ENCODE data around the gene TARS3. TPM values are rescaled to one million over a fixed set of nuclear protein-coding genes. Genes with fewer than 3 reads are reported as not detected.

TARS3 gene
- total and polyA plus RNA-seq, 2 donors, result 13.2 to 14.6 TPM

DNA sequence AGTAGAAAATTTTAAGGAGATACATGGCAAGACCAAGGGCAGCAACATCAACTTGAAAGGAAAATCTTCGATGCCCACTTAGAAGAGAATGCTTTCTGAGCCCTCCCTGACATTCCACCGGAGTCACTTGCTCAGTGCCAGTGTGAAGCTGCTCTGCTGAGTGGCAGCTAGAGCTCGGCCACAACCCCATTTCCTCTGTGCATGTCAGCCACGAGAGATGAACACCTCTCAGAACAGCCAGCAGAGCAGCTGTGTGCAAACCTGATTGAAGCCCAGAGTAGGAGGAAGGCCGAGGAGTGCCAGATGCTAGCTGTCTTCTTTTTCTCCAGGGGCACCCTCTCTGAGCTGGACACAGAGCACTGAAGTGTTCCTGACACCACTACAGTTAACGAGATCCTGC lies 12.2 kb downstream of the TARS3 start:
- 69% methylated on average over 6 of the region's 6 CpGs for WGBS
- Histone ChIP-seq H3K36me3 (ENCODE audit: control insufficient read depth in 2 of 2, insufficient read depth in 2 of 2, low read length in 1 of 2) (peaks cover 25 to 27% of the 10 kb centered on the region in 2 donors), H3K27ac (ENCODE audit: low read depth in 1 of 2, low read length in 1 of 2) (no peak overlapping the region), H3K4me3 (ENCODE audit: low read length in 2 of 2) (no peak overlapping the region), H3K27me3 (ENCODE audit: control insufficient read depth in 2 of 2, insufficient read depth in 1 of 2, low read length in 1 of 2) (no peaks in the 10 kb centered on the region), H3K9me3 (ENCODE audit: control insufficient read depth in 2 of 2, insufficient read depth in 1 of 2, low read length in 1 of 2) (no peaks in the 10 kb centered on the region), H3K4me1 (ENCODE audit: control insufficient read depth in 2 of 2, insufficient read depth in 2 of 2, low read length in 2 of 2) (peaks cover 0 to 4% of the 10 kb centered on the region in 2 donors)
- DNase-seq (ENCODE audit: low read depth in 6 of 9, low spot score in 9 of 9), result peak in 2 of 9 donors; percentile 33 to 62

- Histone ChIP-seq H3K9me3 (ENCODE audit: control insufficient read depth in 2 of 2, insufficient read depth in 1 of 2, low read length in 1 of 2) (no peaks in the 10 kb centered on the region), H3K27me3 (ENCODE audit: control insufficient read depth in 2 of 2, insufficient read depth in 1 of 2, low read length in 1 of 2) (no peaks in the 10 kb centered on the region), H3K27ac (ENCODE audit: low read depth in 1 of 2, low read length in 1 of 2) (no peak overlapping the region), H3K4me1 (ENCODE audit: control insufficient read depth in 2 of 2, insufficient read depth in 2 of 2, low read length in 2 of 2) (peaks cover 0 to 4% of the 10 kb centered on the region in 2 donors), H3K36me3 (ENCODE audit: control insufficient read depth in 2 of 2, insufficient read depth in 2 of 2, low read length in 1 of 2) (peaks cover 25 to 27% of the 10 kb centered on the region in 2 donors), H3K4me3 (ENCODE audit: low read length in 2 of 2) (no peak overlapping the region)
- no peak for DNase-seq (ENCODE audit: low read depth in 6 of 9, low spot score in 9 of 9)
- WGBS, result 95% methylated on average over 6 of the region's 6 CpGs
These were observed 13.5 kb downstream of the TARS3 start for GRCh38 chr15:101710806-101711205.

DNA sequence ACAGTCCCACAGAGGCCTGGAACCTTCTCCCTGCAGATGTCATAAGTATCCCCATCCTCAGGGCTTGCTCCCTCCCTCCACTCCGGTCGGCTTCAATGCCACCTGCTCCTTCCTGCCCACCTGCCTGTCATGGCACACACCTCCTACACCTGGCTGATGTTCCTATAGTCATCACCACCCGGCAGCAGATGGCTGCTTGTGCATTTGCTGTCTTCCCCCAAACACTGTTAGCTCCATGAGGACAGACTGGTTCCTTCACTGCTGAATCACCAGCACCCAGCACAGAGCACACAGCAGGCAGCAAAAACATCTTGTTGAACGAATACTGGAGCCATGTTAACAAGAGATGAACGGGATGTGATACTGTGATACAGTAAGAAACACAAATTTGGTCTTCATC lies 14.8 kb downstream of the TARS3 start:
- Histone ChIP-seq H3K4me3 (ENCODE audit: low read length in 2 of 2) (no peak overlapping the region), H3K27me3 (ENCODE audit: control insufficient read depth in 2 of 2, insufficient read depth in 1 of 2, low read length in 1 of 2) (no peaks in the 10 kb centered on the region), H3K27ac (ENCODE audit: low read depth in 1 of 2, low read length in 1 of 2) (no peak overlapping the region), H3K4me1 (ENCODE audit: control insufficient read depth in 2 of 2, insufficient read depth in 2 of 2, low read length in 2 of 2) (peaks cover 0 to 4% of the 10 kb centered on the region in 2 donors), H3K9me3 (ENCODE audit: control insufficient read depth in 2 of 2, insufficient read depth in 1 of 2, low read length in 1 of 2) (no peaks in the 10 kb centered on the region), H3K36me3 (ENCODE audit: control insufficient read depth in 2 of 2, insufficient read depth in 2 of 2, low read length in 1 of 2) (peaks cover 28 to 30% of the 10 kb centered on the region in 2 donors)
- DNase-seq (ENCODE audit: low read depth in 6 of 9, low spot score in 9 of 9), result no peak
- WGBS, result 96% methylated on average over 5 of the region's 5 CpGs

DNA sequence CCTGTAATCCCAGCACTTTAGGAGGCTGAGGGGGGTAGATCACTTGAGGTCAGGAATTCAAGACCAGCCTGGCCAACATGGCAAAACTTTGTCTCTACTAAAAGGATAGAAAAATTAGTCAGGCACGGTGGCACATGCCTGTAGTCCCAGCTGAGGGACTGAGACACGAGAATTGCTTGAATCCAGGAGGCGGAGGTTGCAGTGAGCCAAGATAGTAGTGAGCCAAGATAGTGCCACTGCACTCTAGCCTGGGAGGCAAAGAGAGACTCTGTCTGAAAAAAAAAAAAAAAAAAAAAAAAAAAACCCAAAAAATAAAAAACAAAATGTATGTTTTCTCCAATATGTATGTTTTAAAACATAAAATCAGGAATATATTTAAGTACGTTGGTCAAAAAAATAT lies 16.3 kb downstream of the TARS3 start:
- no peak for DNase-seq (ENCODE audit: low read depth in 6 of 9, low spot score in 9 of 9)
- 96% methylated on average over 4 of the region's 4 CpGs for WGBS
- Histone ChIP-seq H3K27ac (ENCODE audit: low read depth in 1 of 2, low read length in 1 of 2) (no peak overlapping the region), H3K4me1 (ENCODE audit: control insufficient read depth in 2 of 2, insufficient read depth in 2 of 2, low read length in 2 of 2) (peaks cover 0 to 4% of the 10 kb centered on the region in 2 donors), H3K36me3 (ENCODE audit: control insufficient read depth in 2 of 2, insufficient read depth in 2 of 2, low read length in 1 of 2) (peaks cover 24 to 25% of the 10 kb centered on the region in 2 donors), H3K9me3 (ENCODE audit: control insufficient read depth in 2 of 2, insufficient read depth in 1 of 2, low read length in 1 of 2) (no peaks in the 10 kb centered on the region), H3K27me3 (ENCODE audit: control insufficient read depth in 2 of 2, insufficient read depth in 1 of 2, low read length in 1 of 2) (no peaks in the 10 kb centered on the region), H3K4me3 (ENCODE audit: low read length in 2 of 2) (no peak overlapping the region)

DNA sequence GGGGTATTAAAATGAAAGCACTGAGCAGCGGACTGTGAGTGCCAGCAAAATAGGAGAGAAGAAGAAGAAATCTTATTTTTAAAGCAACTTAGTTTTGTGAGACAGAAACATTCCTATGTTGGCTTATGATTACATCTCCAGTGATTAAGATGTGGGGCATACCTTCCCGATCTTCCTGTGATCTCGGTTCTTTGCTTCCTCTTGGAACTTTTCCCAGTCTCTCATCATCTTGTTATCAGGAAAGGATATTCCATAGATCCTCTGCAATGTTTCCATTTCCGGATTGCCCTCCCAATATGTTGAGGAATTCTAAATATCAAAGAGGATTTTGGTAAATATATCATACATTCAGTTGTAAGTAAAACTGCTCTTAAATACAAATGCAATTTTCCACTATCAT lies 22.2 kb downstream of the TARS3 start:
- Histone ChIP-seq H3K4me3 (ENCODE audit: low read length in 2 of 2) (no peak overlapping the region), H3K9me3 (ENCODE audit: control insufficient read depth in 2 of 2, insufficient read depth in 1 of 2, low read length in 1 of 2) (no peaks in the 10 kb centered on the region), H3K27ac (ENCODE audit: low read depth in 1 of 2, low read length in 1 of 2) (no peak overlapping the region), H3K4me1 (ENCODE audit: control insufficient read depth in 2 of 2, insufficient read depth in 2 of 2, low read length in 2 of 2) (peaks cover 4 to 9% of the 10 kb centered on the region in 2 donors), H3K27me3 (ENCODE audit: control insufficient read depth in 2 of 2, insufficient read depth in 1 of 2, low read length in 1 of 2) (no peaks in the 10 kb centered on the region), H3K36me3 (ENCODE audit: control insufficient read depth in 2 of 2, insufficient read depth in 2 of 2, low read length in 1 of 2) (peaks cover 13 to 34% of the 10 kb centered on the region in 2 donors)
- WGBS, result 97% methylated on average over 4 of the region's 4 CpGs
- no peak for DNase-seq (ENCODE audit: low read depth in 6 of 9, low spot score in 9 of 9)

DNA sequence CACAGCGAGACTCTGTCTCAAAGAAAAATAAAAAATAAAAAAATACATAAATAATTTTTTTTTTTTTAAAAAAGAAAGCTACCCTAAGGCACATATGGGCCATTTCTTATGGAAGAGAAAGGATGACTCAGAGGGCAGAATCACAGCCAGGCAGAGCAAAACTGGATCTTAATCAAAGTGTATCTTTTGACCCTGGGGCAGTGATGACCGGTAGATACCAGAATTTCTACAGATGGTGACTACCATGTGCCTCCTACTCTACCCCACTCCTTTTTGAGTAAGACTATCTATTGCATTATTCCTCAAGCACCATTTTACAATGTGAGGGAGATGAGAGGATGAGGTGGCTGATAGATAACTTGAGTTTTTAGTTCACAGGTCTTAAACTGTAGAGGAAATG lies 26.0 kb downstream of the TARS3 start:
- H3K36me3 ChIP-seq (ENCODE audit: control insufficient read depth in 2 of 2, insufficient read depth in 2 of 2, low read length in 1 of 2), result peaks cover 10 to 30% of the 10 kb centered on the region in 2 donors
- no peak overlapping the region for H3K27ac ChIP-seq (ENCODE audit: low read depth in 1 of 2, low read length in 1 of 2)
- H3K4me3 ChIP-seq (ENCODE audit: low read length in 2 of 2), result no peak overlapping the region
- no peaks in the 10 kb centered on the region for H3K27me3 ChIP-seq (ENCODE audit: control insufficient read depth in 2 of 2, insufficient read depth in 1 of 2, low read length in 1 of 2)
- H3K4me1 ChIP-seq (ENCODE audit: control insufficient read depth in 2 of 2, insufficient read depth in 2 of 2, low read length in 2 of 2), result peaks cover 8 to 18% of the 10 kb centered on the region in 2 donors
- no peaks in the 10 kb centered on the region for H3K9me3 ChIP-seq (ENCODE audit: control insufficient read depth in 2 of 2, insufficient read depth in 1 of 2, low read length in 1 of 2)
- 96% methylated on average over 2 of the region's 2 CpGs for WGBS
- DNase-seq (ENCODE audit: low read depth in 6 of 9, low spot score in 9 of 9), result no peak

DNA sequence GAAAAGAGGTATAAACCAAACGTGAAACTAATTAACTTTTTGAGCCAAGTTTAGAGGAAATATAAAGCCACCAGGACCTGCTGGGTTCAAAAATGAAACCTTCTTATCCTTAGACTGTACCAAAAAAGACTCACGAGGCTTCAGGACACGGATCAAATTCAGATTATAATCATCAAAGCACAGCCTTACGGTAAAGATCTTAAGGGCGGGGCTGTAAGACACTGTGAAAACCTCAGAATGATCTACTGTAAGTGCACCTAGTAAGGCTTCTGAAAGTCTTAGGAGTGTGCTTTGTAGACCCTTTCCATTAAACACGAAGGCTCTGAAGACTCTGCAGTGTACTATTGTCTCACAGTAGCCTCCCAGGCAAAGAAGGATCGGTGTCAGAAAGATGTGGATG lies 26.8 kb downstream of the TARS3 start:
- Histone ChIP-seq H3K9me3 (ENCODE audit: control insufficient read depth in 2 of 2, insufficient read depth in 1 of 2, low read length in 1 of 2) (no peaks in the 10 kb centered on the region), H3K4me1 (ENCODE audit: control insufficient read depth in 2 of 2, insufficient read depth in 2 of 2, low read length in 2 of 2) (peaks cover 8 to 18% of the 10 kb centered on the region in 2 donors), H3K36me3 (ENCODE audit: control insufficient read depth in 2 of 2, insufficient read depth in 2 of 2, low read length in 1 of 2) (peaks cover 12 to 26% of the 10 kb centered on the region in 2 donors), H3K27me3 (ENCODE audit: control insufficient read depth in 2 of 2, insufficient read depth in 1 of 2, low read length in 1 of 2) (no peaks in the 10 kb centered on the region), H3K4me3 (ENCODE audit: low read length in 2 of 2) (no peak overlapping the region), H3K27ac (ENCODE audit: low read depth in 1 of 2, low read length in 1 of 2) (peak overlapping the region; percentile 32 to 65)
- 58% methylated on average over 7 of the region's 7 CpGs for WGBS
- peak in 5 of 9 donors; percentile 22 to 67 (median 36) for DNase-seq (ENCODE audit: low read depth in 6 of 9, low spot score in 9 of 9)

DNA sequence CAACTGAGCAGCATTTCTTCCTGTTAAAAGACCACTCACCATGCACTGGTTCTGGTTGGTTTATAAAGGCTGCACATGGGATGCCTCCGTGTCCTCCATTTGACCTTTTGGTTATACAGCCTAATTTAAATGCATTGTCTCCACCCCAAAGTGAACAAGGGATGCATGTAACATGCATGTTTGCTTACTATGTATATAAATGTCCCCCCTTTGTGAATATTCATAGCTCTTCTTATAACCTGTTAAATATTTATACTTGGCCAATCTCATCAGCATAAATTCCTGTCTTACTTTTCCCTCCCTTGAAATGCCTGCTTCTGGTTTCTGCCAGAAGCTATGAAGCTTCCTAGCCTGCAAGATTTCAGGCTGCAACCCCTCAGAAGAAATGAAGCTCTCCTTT lies 27.4 kb downstream of the TARS3 start:
- peaks cover 10 to 26% of the 10 kb centered on the region in 2 donors for H3K36me3 ChIP-seq (ENCODE audit: control insufficient read depth in 2 of 2, insufficient read depth in 2 of 2, low read length in 1 of 2)
- peak overlapping the region in 1 of 2 donors; percentile 65 for H3K27ac ChIP-seq (ENCODE audit: low read depth in 1 of 2, low read length in 1 of 2)
- H3K27me3 ChIP-seq (ENCODE audit: control insufficient read depth in 2 of 2, insufficient read depth in 1 of 2, low read length in 1 of 2), result no peaks in the 10 kb centered on the region
- H3K4me3 ChIP-seq (ENCODE audit: low read length in 2 of 2), result no peak overlapping the region
- H3K4me1 ChIP-seq (ENCODE audit: control insufficient read depth in 2 of 2, insufficient read depth in 2 of 2, low read length in 2 of 2), result peaks cover 8 to 18% of the 10 kb centered on the region in 2 donors
- DNase-seq (ENCODE audit: low read depth in 6 of 9, low spot score in 9 of 9), result no peak
- no peaks in the 10 kb centered on the region for H3K9me3 ChIP-seq (ENCODE audit: control insufficient read depth in 2 of 2, insufficient read depth in 1 of 2, low read length in 1 of 2)
- 99% methylated on average over 1 of the region's 1 CpG for WGBS

DNA sequence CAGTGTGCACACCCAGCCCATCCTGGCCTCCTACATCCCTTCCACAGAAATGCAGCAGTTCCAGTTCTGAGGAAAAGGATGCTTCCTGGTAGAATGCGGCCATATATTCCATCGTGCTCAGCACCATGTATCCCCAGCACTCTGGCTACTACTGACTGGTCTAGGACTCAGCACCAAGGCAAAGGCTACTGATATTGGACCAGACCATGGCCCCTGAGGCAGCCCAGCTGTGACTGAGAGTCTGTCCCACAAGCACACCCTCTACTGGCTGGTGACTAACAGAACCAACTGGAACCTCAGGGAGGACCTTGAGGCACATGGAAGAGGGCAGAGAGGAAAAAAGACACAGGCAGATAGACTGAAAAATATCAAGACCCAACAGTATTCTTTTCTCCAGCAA lies 30.0 kb downstream of the TARS3 start:
- Histone ChIP-seq H3K4me1 (ENCODE audit: control insufficient read depth in 2 of 2, insufficient read depth in 2 of 2, low read length in 2 of 2) (peaks cover 8 to 18% of the 10 kb centered on the region in 2 donors), H3K27ac (ENCODE audit: low read depth in 1 of 2, low read length in 1 of 2) (no peak overlapping the region), H3K4me3 (ENCODE audit: low read length in 2 of 2) (no peak overlapping the region), H3K9me3 (ENCODE audit: control insufficient read depth in 2 of 2, insufficient read depth in 1 of 2, low read length in 1 of 2) (no peaks in the 10 kb centered on the region), H3K27me3 (ENCODE audit: control insufficient read depth in 2 of 2, insufficient read depth in 1 of 2, low read length in 1 of 2) (no peaks in the 10 kb centered on the region), H3K36me3 (ENCODE audit: control insufficient read depth in 2 of 2, insufficient read depth in 2 of 2, low read length in 1 of 2) (peaks cover 6 to 8% of the 10 kb centered on the region in 2 donors)
- DNase-seq (ENCODE audit: low read depth in 6 of 9, low spot score in 9 of 9), result no peak
- over 99% methylated on average over 2 of the region's 2 CpGs for WGBS
